Midbrain (tissue), 1 donor: ENCODE data around the gene CLN5.

ENCODE experiments used
- DNase-seq: peaks from one replicate; lab custom pipeline; 2025; lab: John Stamatoyannopoulos, UW

Gene CLN5

GRCh38 chr13:77019756-77020155, 27.9 kb downstream of the CLN5 start:
- no peak for DNase-seq

GRCh38 chr13:77022341-77022740, 30.5 kb downstream of the CLN5 start:
- DNase-seq: no peak

- peak; percentile 41 for DNase-seq
Measured at GRCh38 chr13:77026255-77026860, 34.5 kb downstream of the CLN5 start.

- peak; percentile 88 for DNase-seq
Measured at GRCh38 chr13:77026861-77027621, 35.2 kb downstream of the CLN5 start, which contains the start of gene FBXL3. FBXL3 (minus strand) TSS chr13:77027159; CDS start chr13:77021860, 5,299 bp downstream.

GRCh38 chr13:77028202-77028601, 36.3 kb downstream of the CLN5 start:
- no peak for DNase-seq

- DNase-seq: no peak
Measured at GRCh38 chr13:77029436-77029835, 37.6 kb downstream of the CLN5 start.

GRCh38 chr13:77031656-77032243, 39.9 kb downstream of the CLN5 start:
- DNase-seq: no peak

GRCh38 chr13:77033717-77034302, 41.9 kb downstream of the CLN5 start:
- DNase-seq: no peak

GRCh38 chr13:77034881-77035280, 43.0 kb downstream of the CLN5 start:
- no peak for DNase-seq

GRCh38 chr13:77036279-77036678, 44.4 kb downstream of the CLN5 start:
- DNase-seq: peak; percentile 56

- DNase-seq: no peak
Measured at GRCh38 chr13:77038907-77039480, 47.1 kb downstream of the CLN5 start.

GRCh38 chr13:77040076-77040475, 48.2 kb downstream of the CLN5 start:
- no peak for DNase-seq

GRCh38 chr13:77040835-77041234, 49.0 kb downstream of the CLN5 start:
- DNase-seq: no peak

- no peak for DNase-seq
Measured at GRCh38 chr13:77042566-77043177, 50.8 kb downstream of the CLN5 start.

GRCh38 chr13:77047649-77048343, 55.9 kb downstream of the CLN5 start:
- no peak for DNase-seq

GRCh38 chr13:77048681-77049080, 56.8 kb downstream of the CLN5 start:
- DNase-seq: no peak

- no peak for DNase-seq
Measured at GRCh38 chr13:77053192-77053591, 61.3 kb downstream of the CLN5 start.
